Heart right ventricle (tissue), 16 donors: ENCODE data around the gene PPP1R16B. TPM values are rescaled to one million over a fixed set of nuclear protein-coding genes. Genes with fewer than 3 reads are reported as not detected.

Experiments used
- ATAC-seq, 8 donors: fragments of 200-7000 bp; cut with Tn5 transposase; one replicate each; pipeline ENCODE4 v1.9.1; 2020; ENCODE audit warnings: mild to moderate bottlenecking in 8 of 8, moderate library complexity in 8 of 8, moderate number of reproducible peaks in 1 of 8
- DNase-seq, 2 donors: peaks; one replicate each; pipeline ENCODE4 v3.0.0-alpha.2; 2020
- H3K27ac ChIP-seq, 10 donors: fragments of 200-600 bp; sonication (generic) in 2 of 10; one replicate each; pipeline versions ENCODE4 v1.5.0 to v1.8.0; 2020 to 2022; ENCODE audit warnings: mild to moderate bottlenecking in 3 of 10
- H3K27me3 ChIP-seq, 7 donors: fragments of 200-600 bp; one replicate each; pipeline ENCODE4 v1.8.0; 2021 to 2022; ENCODE audit warnings: mild to moderate bottlenecking in 2 of 7
- H3K36me3 ChIP-seq, 9 donors: fragments of 200-600 bp; sonication (generic) in 1 of 9; one replicate each; pipeline versions ENCODE4 v1.5.0 to v1.8.0; 2020 to 2022; ENCODE audit warnings: mild to moderate bottlenecking in 2 of 9
- H3K4me1 ChIP-seq, 9 donors: fragments of 200-600 bp; sonication (generic) in 1 of 9; one replicate each; pipeline versions ENCODE4 v1.5.0 to v1.8.0; 2020 to 2022; ENCODE audit warnings: mild to moderate bottlenecking in 4 of 9
- H3K4me3 ChIP-seq, 10 donors: fragments of 200-600 bp; sonication (generic) in 2 of 10; one replicate each; pipeline versions ENCODE4 v1.5.0 to v1.8.0; 2020 to 2022; ENCODE audit warnings: mild to moderate bottlenecking in 7 of 10, moderate library complexity in 2 of 10
- H3K9me3 ChIP-seq, 11 donors: fragments of 200-600 bp in 10 of 11; sonication (generic) in 2 of 11; one replicate each; pipeline versions ENCODE4 v1.5.0 to v1.8.0; 2013 to 2022; ENCODE audit warnings: mild to moderate bottlenecking in 2 of 11, control low read depth in 1 of 11, moderate library complexity in 1 of 11
- CTCF ChIP-seq, 9 donors: fragments of 200-600 bp; sonication (generic) in 2 of 9; IDR thresholded peaks; one replicate each; pipeline versions ENCODE4 v1.5.0 to v1.8.0; 2021 to 2022; ENCODE audit warnings: antibody characterized with exemption in 9 of 9, mild to moderate bottlenecking in 5 of 9, moderate library complexity in 1 of 9
- WGBS, 2 donors: extraction: QIAGEN DNeasy Blood & Tissue Kit; methylation state at CpG; one replicate each; pipeline ENCODE4 v1.1.7; 2013; ENCODE audit warnings: inconsistent platforms in 1 of 2; 5-methylcytosine and 5-hydroxymethylcytosine counted together
- intact Hi-C, 10 donors: fragments of 100-400 bp; cut with DNase I; formaldehyde crosslinking; loops; one replicate each; pipeline versions ENCODE4 v1.11.1 to v1.14.2; 2022
- polyA plus RNA-seq, 2 donors: library from polyadenylated mRNA; stranded (reverse); fragments of 200-250 nt; gene quantifications; one replicate each; pipeline ENCODE4 v1.2.3, GENCODE V29; 2013
- total RNA-seq, 10 donors: library from RNA; stranded (reverse); fragmentation: NEBNext Ultra II Directional in 3 of 10; extraction: Animal tissue kit (Norgen Biotek cat#: 25700) in 3 of 10; gene quantifications; one replicate each; pipeline versions ENCODE4 v1.2.1 to v1.2.4, GENCODE V29; 2021 to 2023
- donor health status: Arrhythmogenic right ventricular cardiomyopathy.
- donor health status: ischemic (EF 13 %, LVEDD 7.1; RV severe dilation, severe dysfunction).
- donor health status: healthy with polysubstance abuse.
- donor health status: DM: no; HTN: yes; CAD: no.
- donor health status: DM: no; HTN: no; CAD: no.
- donor health status: ischemic (EF 25% LVEDD 6.9; RV normal size, moderate dysfunction).
- donor health status: ischemic (EF 25% LVEDD 5.7; RV mildly dilated, moderate dysfunction).
- donor health status: healthy.
- donor health status: DM: yes; HTN: yes; CAD: no.
- donor health status: Ischemic cardiomyopathy.
- donor health status: ischemic (EF 35%, LVEDD 5.7; RV mildly dilated, moderate dysfunction).
- donor health status: nonischemic (EF 11% LVEDD 7.7; RV severe dilation, severe dysfunction).
- donor health status: DM: yes; HTN: yes; CAD: no.
- donor health status: PGD.
- donor health status: ischemic (EF 29% LVEDD 5.4; RV normal size, mild dysfunction).
- donor health status: nonischemic (EF 23%, LVEDD 6.1; RV moderate dilation, normal function).

PPP1R16B gene
- total and polyA plus RNA-seq, 12 donors, result 2.5 to 13.8 (median 5.8) TPM

- Histone ChIP-seq H3K27me3 (no peaks in the 10 kb centered on the region), H3K27ac (no peak overlapping the region), H3K9me3 (no peaks in the 10 kb centered on the region), H3K36me3 (peaks cover 0 to 100% (median 23%) of the 10 kb centered on the region in 9 donors), H3K4me3 (no peak overlapping the region), H3K4me1 (peaks cover 0 to 13% (median 0%) of the 10 kb centered on the region in 9 donors)
- intact Hi-C loops, result no loop called here
- ATAC-seq (no peak), DNase-seq (no peak)
- TF ChIP-seq CTCF (IDR thresholded peaks at IDR 0.05), result no peak
Measured at GRCh38 chr20:38762174-38762573, 43.3 kb upstream of the PPP1R16B start.

- H3K36me3 ChIP-seq, result peaks cover 0 to 100% (median 27%) of the 10 kb centered on the region in 9 donors
- peaks cover 0 to 6% (median 0%) of the 10 kb centered on the region in 9 donors for H3K4me1 ChIP-seq
- no peak for ATAC-seq
- DNase-seq, result no peak
- H3K27me3 ChIP-seq, result no peaks in the 10 kb centered on the region
- intact Hi-C loops, result no loop called here
- 81 to 90% methylated on average over 1 of the region's 1 CpG for WGBS, 2 donors
- no peak for TF ChIP-seq CTCF (IDR thresholded peaks at IDR 0.05)
- H3K27ac ChIP-seq, result no peak overlapping the region
- H3K9me3 ChIP-seq, result no peaks in the 10 kb centered on the region
- no peak overlapping the region for H3K4me3 ChIP-seq
Measured at GRCh38 chr20:38763616-38764015, 41.9 kb upstream of the PPP1R16B start.

- Histone ChIP-seq H3K27me3 (no peaks in the 10 kb centered on the region), H3K4me3 (no peak overlapping the region), H3K9me3 (no peaks in the 10 kb centered on the region), H3K36me3 (peaks cover 0 to 100% (median 24%) of the 10 kb centered on the region in 9 donors), H3K4me1 (peaks cover 0 to 6% (median 0%) of the 10 kb centered on the region in 9 donors), H3K27ac (no peak overlapping the region)
- intact Hi-C loops, result no loop called here
- DNase-seq (no peak), ATAC-seq (no peak)
- no peak for TF ChIP-seq CTCF (IDR thresholded peaks at IDR 0.05)
- WGBS, 2 donors, result 86 to 91% methylated on average over 11 of the region's 11 CpGs
Measured at GRCh38 chr20:38764567-38765318, 40.8 kb upstream of the PPP1R16B start.

GRCh38 chr20:38766071-38766470, 39.4 kb upstream of the PPP1R16B start:
- no peak overlapping the region for H3K4me3 ChIP-seq
- WGBS, 2 donors, result 62 to 65% methylated on average over 4 of the region's 4 CpGs
- intact Hi-C loops, result no loop called here
- no peak overlapping the region for H3K27ac ChIP-seq
- no peaks in the 10 kb centered on the region for H3K9me3 ChIP-seq
- peaks cover 0 to 6% (median 0%) of the 10 kb centered on the region in 9 donors for H3K4me1 ChIP-seq
- DNase-seq (no peak), ATAC-seq (no peak)
- H3K36me3 ChIP-seq, result peaks cover 0 to 100% (median 20%) of the 10 kb centered on the region in 9 donors
- TF ChIP-seq CTCF (IDR thresholded peaks at IDR 0.05), result no peak
- H3K27me3 ChIP-seq, result no peaks in the 10 kb centered on the region
